A673 (cell line): ENCODE data around the gene RNF187.
"Not testable (repeated sequence)": the region's sequence is repeated elsewhere in the genome, so short reads cannot be mapped to it uniquely, and the experiment has no call there.

Experiments
- EZH2 ChIP-seq: fragments of 200-600 bp; sonication (generic); IDR thresholded peaks from 2 replicates; pipeline ENCODE4 v1.6.1; 2017; ENCODE audit warnings: borderline replicate concordance, low read depth, mild to moderate bottlenecking, mixed read lengths, antibody characterized with exemption, low read length; ENCODE audit not compliant: poor library complexity, severe bottlenecking
- TF ChIP-seq, protein P1 (sequence below): fragments of 300-800, 200-600 bp; sonication (generic); conservative IDR thresholded peaks from 2 replicates; pipeline ENCODE4 v1.5.1; 2017; ENCODE audit warnings: low read depth, mild to moderate bottlenecking, antibody characterized with exemption, low read length, moderate library complexity, mixed read lengths

DNA sequence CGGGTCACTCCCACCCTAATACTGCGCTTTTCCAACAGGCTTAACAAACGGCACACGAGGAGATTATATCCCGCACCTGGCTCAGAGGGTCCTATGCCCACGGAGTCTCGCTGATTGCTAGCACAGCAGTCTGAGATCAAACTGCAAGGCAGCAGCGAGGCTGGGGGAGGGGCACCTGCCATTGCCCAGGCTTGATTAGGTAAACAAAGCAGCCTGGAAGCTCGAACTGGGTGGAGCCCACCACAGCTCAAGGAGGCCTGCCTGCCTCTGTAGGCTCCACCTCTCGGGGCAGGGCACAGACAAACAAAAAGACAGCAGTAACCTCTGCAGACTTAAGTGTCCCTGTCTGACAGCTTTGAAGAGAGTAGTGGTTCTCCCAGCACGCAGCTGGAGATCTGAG, 18.8 kb downstream of the RNF187 start:
- TF ChIP-seq, protein P1, sequence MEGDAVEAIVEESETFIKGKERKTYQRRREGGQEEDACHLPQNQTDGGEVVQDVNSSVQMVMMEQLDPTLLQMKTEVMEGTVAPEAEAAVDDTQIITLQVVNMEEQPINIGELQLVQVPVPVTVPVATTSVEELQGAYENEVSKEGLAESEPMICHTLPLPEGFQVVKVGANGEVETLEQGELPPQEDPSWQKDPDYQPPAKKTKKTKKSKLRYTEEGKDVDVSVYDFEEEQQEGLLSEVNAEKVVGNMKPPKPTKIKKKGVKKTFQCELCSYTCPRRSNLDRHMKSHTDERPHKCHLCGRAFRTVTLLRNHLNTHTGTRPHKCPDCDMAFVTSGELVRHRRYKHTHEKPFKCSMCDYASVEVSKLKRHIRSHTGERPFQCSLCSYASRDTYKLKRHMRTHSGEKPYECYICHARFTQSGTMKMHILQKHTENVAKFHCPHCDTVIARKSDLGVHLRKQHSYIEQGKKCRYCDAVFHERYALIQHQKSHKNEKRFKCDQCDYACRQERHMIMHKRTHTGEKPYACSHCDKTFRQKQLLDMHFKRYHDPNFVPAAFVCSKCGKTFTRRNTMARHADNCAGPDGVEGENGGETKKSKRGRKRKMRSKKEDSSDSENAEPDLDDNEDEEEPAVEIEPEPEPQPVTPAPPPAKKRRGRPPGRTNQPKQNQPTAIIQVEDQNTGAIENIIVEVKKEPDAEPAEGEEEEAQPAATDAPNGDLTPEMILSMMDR = not testable (repeated sequence)
- not testable (repeated sequence) for TF ChIP-seq EZH2
